Activated CD4-positive, CD25-positive, alpha-beta regulatory T cell treated with anti-CD3 and anti-CD28 coated beads, Interleukin-2, amount 50 U/mL, for 24 hours (primary cell): ENCODE results near the gene ESYT2.
"Not testable (repeated sequence)": the region's sequence is repeated elsewhere in the genome, so short reads cannot be mapped to it uniquely, and the experiment has no call there.

Experiments used
- ATAC-seq, 2 donors: fragments of 150-1000 bp; cut with Tn5 transposase; one replicate each; pipeline ENCODE4 v1.10.0; 2021; ENCODE audit warnings: mild to moderate bottlenecking in 1 of 2, moderate library complexity in 1 of 2

Gene ESYT2

GRCh38 chr7:158722574-158723237, 106.6 kb downstream of the ESYT2 start:
- no peak for ATAC-seq

DNA sequence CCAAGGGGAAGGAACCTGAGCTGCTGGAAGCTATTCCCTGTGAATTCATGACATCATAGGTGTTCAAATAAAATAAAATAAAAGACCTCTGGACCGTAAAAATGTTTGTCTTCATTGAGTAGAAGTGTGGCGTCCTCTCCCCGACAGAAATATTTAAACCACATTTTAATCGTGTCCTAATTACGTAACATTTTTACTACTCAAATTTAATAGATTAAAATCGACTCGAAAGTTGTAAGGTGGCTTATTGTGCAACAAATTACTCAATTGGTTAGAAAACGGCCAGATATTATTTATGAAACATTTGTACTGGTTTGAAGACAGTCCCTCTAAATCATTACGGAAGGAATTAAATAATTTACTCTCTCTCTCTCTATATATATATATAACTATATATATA, 109.2 kb downstream of the ESYT2 start:
- no peak for ATAC-seq

- no peak for ATAC-seq
Measured at GRCh38 chr7:158716802-158717201, 112.5 kb downstream of the ESYT2 start.

GRCh38 chr7:158710651-158711102, 118.6 kb downstream of the ESYT2 start:
- peak; percentile 67 to 85 for ATAC-seq

GRCh38 chr7:158707610-158708009, 121.7 kb downstream of the ESYT2 start:
- ATAC-seq = no peak

DNA sequence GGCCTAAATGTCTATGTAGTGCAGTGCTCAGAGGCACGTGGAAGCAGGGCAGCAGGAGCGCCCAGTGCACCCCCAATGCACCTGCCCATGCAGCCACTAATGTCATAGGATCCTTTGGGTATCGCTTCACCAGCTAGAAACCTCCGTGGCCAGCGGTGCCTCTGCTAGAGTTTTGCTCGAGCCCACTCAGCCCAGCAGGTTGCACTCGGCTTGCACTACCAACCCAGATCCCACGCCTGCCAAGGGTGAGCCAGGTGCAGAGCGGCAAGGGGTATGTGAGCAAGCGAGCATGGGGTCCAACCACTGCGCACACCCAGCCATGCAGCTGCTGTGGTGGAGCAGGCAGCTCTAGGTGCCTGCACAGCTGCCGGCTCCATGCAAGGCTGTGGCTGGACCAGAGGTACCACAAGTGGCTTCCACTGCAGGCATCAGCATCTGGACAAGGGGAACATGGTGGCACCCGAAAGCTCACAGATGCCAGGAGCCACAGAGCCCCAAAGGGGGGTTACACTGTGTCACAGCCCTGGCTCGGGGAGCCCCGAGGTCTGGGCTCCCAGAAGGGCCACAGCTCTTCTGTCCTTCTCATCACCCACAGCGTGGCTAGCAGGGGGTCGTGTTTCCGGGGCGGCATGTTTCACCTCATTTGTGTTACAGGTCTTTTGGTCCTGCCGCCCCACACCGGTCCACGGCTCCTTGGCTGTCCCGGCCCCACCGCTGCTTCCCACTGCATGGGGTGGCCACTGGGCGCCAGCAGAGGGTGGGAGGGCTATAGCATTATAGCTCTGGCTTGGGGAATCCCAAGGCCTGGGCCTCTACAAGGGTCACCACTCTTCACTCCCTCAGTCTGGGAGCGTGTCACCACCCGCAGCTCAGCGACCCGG, 122.4 kb downstream of the ESYT2 start:
- no peak for ATAC-seq

DNA sequence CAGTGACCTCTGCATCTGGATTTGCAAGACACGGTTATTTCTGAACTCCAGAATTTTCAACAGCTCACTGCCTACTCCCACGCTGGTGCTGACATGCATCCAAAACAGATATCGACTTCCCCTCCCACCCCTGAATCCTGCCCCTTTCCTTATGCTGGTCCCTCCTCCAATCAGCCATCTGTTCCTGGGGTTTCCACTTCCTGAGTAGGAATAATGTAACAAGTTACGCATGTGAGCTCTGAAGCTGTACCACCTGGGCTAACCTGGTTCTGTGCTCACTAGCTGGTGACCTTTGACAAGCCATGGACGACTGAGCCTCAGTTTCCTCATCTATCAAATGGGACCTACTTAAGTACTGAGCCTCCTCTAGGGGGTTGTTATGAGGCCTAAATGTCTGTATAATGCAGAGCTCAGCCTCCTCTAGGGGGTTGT, 123.0 kb downstream of the ESYT2 start:
- ATAC-seq = no peak

DNA sequence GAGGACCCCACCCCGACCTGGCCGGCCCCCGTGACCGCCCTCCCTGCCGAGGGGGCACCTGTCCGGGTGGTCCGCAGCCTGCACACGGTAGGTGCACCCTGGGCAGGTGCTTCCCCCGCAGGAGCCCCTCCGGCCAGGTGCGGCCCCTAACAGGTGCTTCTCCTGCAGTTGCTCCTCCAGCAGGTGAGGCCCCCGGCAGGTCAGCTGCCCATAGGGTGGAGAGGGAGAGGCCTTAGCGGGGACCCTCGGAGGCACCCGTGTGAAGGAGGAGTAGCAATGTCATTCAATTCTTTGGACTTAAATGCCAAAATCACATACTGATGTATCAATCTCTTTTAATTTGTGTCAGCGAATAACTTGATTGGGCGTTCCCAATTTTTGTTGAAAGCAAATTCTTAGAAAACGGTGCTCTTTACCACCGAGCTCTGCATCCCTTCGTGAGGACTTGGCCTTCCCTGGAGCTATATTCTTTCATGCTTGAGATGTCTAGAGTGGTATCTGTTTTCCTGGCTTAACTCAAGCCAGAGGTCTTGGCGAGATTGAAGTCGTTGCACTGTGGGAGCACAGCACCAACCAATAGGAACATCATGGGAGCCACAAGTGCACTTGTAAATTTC, 124.0 kb downstream of the ESYT2 start:
- ATAC-seq = no peak

DNA sequence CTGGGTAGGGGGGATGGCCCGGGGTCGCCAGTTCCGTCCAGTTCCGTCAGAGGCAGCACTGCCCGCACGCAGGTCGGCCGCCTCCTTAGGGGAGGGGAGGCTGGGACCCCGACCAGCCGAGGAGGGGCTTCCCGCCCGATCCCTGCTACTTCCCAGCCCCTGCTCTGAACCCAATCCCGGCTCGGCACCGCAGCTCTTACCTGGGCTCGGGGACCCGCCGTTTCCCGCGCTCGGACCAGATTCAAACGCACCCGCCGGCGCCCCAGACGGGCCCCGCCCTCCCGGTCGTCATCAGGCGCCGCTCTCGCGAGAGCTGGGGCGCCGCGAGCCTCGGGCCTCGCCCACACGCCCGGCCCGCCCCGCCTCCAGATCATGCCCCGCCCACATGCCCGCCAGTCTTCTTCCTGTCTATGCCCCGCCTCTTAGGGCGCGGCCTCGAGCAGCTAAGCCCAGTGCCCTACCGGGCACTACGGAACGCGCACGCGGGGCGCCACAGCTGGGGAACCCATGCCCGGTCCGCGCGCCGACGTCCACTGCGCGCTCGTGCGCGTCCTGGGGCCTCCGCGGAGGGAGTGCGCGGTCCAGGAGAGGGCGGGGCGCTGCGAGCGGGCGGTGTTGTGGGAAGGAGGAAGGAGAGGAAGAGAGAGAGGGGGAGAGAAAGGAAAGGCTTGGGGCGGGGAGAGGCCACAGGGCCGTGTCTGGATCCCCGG, 124.6 kb downstream of the ESYT2 start, which contains the start of gene NCAPG2:
TSS of gene NCAPG2 (minus strand) at position 281 of the 710 bp plus-strand sequence. CDS start 2,905 bp downstream, outside the sequence.
- ATAC-seq = peak; percentile 97

DNA sequence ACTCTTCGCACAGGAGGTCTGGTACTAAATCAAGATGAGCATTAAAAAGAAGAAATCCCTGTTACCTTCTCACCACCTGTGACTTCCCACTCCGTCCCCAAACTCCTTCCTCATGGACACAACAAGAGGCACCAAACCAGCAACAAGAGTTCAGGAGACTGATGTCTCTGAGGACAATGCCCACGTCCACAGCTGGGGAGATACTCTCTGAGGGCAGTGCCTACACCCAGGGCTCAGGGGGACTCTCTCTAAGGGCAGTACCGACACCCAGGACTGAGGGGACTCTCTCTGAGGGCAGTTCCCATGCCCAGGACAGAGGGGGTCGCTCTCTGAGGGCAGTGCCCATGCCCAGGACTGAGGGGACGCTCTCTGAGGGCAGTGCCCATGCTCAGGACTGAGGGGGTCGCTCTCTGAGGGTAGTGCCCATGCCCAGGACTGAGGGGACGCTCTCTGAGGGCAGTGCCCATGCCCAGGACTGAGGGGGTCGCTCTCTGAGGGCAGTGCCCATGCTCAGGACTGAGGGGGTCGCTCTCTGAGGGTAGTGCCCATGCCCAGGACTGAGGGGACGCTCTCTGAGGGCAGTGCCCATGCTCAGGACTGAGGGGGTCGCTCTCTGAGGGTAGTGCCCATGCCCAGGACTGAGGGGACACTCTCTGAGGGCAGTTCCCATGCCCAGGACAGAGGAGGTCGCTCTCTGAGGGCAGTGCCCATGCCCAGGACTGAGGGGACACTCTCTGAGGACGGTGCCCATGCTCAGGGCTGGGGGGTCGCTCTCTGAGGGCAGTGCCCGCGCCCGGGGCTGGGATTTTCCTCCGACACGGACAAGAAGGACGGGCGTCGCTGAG, 125.4 kb downstream of the ESYT2 start:
- not testable (repeated sequence) for ATAC-seq

DNA sequence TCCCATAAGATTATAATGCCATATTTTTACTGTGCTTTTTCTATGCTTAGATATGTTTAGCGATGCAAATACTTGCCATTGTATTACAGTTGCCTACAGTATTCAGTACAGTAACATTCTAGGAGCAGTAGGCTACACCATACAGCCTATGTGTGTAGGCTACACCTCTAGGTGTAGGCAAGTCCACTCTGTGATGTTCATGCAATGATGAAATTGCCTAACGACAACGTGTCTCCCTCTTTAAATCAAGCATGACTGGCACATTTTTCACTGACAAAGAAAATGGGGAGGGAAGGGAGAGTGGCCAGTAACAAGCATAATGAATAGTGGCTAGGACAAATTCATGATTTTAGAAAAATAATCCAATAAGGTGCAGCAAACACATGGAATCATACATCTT, 126.4 kb downstream of the ESYT2 start:
- ATAC-seq = no peak

GRCh38 chr7:158702196-158702595, 127.1 kb downstream of the ESYT2 start:
- ATAC-seq = no peak

DNA sequence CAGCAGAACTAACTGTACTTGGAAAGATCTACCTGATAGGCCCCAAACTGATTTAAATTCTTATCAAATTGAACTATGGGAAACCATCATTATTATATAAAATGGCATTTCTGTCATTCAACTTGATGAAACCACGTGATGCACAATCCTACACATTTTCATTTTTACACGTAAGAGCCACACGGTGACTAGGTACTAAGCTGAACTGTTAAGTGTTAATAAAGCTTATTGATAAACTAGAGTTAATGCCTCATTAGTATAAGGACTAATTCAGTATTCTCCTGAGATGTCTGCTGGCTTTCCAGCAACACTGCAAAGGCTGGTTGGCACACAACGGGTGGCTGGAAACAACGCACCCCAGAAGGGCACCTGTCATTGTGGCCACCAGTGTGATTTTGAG, 129.3 kb downstream of the ESYT2 start:
- ATAC-seq = no peak

DNA sequence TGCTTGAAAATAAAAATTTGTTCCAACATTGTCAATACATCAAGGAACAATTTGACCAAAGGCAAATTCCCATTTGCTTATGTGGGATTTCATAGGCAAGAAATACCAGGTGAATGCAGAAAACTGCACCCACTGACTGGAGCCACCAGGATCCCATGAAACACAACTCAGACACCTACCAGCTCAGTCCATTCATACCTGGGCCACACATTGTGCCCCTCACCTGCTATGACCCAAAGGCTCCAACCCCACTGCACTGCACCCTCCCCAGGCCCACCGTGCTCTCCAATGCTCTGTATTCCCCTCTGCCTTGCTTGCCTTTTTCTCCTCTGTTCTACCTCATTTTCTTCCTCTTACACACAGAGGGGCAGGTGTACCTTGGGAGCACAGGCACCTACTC, 130.0 kb downstream of the ESYT2 start:
- ATAC-seq = no peak

DNA sequence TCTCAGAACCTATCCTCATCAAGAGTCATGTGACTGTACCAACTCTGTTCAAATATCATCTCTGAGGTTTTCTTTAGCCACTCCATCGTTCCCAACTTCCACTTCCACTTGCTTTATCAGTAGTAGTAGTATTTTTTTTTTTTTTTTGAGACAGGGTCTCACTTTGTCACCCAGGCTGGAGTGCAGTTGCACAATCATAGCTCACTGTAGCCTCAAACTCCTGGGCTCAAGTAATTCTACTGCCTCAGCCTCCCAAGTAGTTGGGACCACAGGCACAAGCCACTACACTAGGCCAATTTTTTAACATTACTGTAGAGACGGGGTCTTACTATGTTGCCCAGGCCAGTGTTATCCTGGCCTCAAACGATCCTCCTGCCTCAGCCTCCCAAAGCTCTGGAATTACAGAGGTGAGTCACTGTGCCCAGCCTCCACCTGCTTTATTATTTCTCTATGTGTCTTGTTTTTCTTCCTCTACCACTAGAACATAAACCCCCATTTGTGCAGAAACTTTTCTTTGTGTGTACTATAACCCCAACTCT, 130.6 kb downstream of the ESYT2 start:
- ATAC-seq = no peak

DNA sequence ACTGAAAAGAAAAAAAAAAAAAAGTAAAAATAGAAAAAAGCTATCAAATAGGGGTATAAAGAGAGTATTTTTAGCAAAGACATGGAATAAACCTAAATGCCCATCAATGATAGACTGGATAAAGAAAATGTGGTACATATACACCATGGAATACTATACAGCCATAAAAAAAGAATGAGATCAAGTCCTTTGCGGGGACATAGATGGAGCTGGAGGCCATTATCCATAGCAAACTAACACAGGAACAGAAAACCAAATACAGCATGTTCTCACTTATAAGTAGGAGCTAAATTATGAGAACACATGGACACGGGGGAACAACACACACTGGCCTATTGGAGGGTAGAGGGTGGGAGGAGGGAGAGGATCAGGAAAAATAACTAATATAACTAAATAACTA, 131.7 kb downstream of the ESYT2 start:
- not testable (repeated sequence) for ATAC-seq

DNA sequence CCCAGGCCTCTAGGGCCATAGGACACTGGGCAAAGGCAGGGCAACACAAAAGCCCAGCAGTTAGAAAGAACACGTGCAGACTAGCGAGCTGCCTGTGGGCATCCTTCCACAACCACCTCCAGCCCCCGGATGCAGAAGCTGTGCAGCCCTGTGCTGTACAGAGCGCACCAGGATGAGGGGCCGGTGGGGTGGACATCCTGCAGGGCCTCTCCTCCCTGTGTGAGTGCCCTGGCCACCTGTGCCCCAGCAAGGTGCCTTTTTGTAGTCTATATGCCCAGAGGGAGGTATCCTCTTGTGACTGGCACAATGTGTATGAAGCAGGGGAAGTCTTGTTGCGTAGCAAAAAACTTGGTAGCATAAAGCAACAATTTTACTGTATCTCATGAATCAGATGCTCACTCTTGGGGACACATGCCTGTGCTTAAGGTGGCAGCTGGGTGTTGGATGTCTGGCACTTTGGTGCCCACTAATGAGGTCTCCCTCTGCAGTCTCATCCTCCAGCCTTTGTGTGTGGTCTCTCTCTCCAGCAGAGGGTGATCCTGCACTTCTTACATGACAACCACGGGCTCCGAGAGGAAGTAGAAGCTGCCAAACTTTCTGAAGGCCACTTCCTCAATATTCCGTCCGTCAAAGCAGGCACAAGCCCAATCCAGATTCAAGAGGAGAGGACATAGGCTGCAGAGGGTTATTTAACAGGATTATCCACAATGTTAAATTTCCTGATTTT, 133.4 kb downstream of the ESYT2 start:
- ATAC-seq = peak; percentile 76 to 82

DNA sequence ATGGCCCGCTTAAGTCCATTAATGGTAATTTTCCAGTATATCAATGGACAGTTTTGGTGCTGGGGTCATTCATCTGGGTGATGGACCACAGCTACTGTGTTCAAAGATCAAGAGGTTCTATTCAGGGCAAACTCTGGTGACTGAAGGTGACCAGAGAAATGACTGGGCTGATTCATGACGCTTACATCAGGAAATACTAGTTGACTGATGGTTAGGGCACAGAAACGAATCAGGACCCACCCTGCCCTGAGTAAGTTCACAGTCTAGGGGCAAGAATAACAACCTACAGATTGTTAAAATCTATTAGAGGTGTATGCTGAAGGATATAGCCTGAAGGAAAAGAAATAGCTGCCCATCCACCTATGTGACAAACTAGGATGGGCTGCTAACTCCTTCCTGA, 134.3 kb downstream of the ESYT2 start:
- peak; percentile 36 to 47 for ATAC-seq

DNA sequence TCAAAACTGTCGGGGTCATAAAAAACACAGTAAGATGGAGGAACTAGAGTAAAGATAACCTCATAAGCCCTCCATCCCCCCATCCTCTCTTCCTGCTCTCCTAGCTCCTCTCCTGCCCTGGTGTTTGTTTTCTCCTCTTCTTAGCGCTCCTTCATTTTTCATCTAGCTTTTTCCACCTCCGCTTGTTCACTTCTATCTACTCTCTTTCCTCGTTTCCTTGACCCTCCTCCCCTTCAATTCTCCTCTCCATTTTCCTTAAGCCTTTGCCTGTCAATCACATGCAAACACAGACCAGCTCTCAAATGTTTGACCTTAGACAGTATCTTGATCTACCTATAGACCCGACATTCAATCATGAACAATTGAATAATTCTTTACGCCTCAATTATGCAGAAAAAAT, 134.7 kb downstream of the ESYT2 start:
- ATAC-seq = no peak

- ATAC-seq = no peak
Measured at GRCh38 chr7:158689488-158689887, 139.8 kb downstream of the ESYT2 start.

DNA sequence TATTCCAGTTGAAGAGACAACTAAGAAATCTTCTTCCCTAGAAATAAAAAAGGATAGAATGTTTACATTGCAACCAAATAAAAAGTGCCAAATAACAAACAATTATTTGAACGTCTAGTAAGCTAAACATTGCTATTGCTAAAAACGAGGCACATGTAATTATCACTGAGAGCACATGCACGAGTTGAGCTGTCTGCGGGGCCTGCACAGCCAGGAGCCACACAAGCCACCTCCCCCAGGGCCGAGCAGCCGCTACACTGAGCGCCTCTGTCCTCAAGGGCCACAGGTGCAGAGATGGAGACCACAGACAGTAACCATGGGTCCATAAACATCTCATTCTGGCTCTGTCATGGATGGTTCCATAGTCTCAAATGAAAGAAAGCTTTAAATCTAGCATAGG, 141.9 kb downstream of the ESYT2 start:
- no peak for ATAC-seq
